Ishikawa (cell line): ENCODE measurements around the gene GNA15.

ENCODE experiments used
- CEBPB ChIP-seq: IDR thresholded peaks from 2 replicates; pipeline ENCODE4 v1.6.1; 2012
- EP300 ChIP-seq: IDR thresholded peaks from 2 replicates; pipeline ENCODE4 v1.6.1; 2012; ENCODE audit warnings: borderline replicate concordance
- TAF1 ChIP-seq: IDR thresholded peaks from 2 replicates; pipeline ENCODE4 v1.6.1; 2012; ENCODE audit warnings: low read depth, mild to moderate bottlenecking
- YY1 ChIP-seq: IDR thresholded peaks from 2 replicates; pipeline ENCODE4 v1.6.1; 2012; ENCODE audit warnings: low read depth

GRCh38 chr19:3133793-3134116 is 2.1 kb upstream of the GNA15 start:
- no peak for TF ChIP-seq EP300
- no peak for TF ChIP-seq TAF1
- no peak for TF ChIP-seq YY1
- no peak for TF ChIP-seq CEBPB
